Measurements from ENCODE around the gene HOXA3. TPM values are rescaled to one million over a fixed set of nuclear protein-coding genes. Genes with fewer than 3 reads are reported as not detected.

Gene HOXA3
- total and polyA plus RNA-seq, 4 donors: 1.9 to 10.7 (median 6.3) TPM

GRCh38 chr7:27103489-27104226 is 48.7 kb downstream of the HOXA3 start:
- Histone ChIP-seq H3K27me3 (ENCODE audit: control insufficient read depth in 3 of 3, insufficient read depth in 3 of 3, low read length in 2 of 3) (peaks cover 0 to 52% (median 7%) of the 10 kb centered on the region in 3 donors), H3K36me3 (ENCODE audit: control insufficient read depth in 4 of 4, insufficient read depth in 4 of 4, low read length in 4 of 4) (peaks cover 0 to 15% (median 6%) of the 10 kb centered on the region in 4 donors), H3K9me3 (ENCODE audit: control insufficient read depth in 4 of 4, insufficient read depth in 3 of 4, low read length in 3 of 4) (peaks cover 0 to 2% (median 0%) of the 10 kb centered on the region in 4 donors), H3K4me1 (ENCODE audit: control insufficient read depth in 5 of 5, insufficient read depth in 5 of 5, low read length in 5 of 5) (peaks cover 0 to 65% (median under 1%) of the 10 kb centered on the region in 5 donors), H3K9ac (ENCODE audit: insufficient read depth in 1 of 2, low read length in 2 of 2) (peak overlapping the region; percentile 33 to 98), H3K4me3 (no peak overlapping the region), H3K27ac (ENCODE audit: low read depth in 1 of 2, low read length in 1 of 2) (peak overlapping the region in 1 of 2 donors; percentile 86)
- peak; percentile 67 to 81 (median 74) for DNase-seq
- TF ChIP-seq, protein P1, sequence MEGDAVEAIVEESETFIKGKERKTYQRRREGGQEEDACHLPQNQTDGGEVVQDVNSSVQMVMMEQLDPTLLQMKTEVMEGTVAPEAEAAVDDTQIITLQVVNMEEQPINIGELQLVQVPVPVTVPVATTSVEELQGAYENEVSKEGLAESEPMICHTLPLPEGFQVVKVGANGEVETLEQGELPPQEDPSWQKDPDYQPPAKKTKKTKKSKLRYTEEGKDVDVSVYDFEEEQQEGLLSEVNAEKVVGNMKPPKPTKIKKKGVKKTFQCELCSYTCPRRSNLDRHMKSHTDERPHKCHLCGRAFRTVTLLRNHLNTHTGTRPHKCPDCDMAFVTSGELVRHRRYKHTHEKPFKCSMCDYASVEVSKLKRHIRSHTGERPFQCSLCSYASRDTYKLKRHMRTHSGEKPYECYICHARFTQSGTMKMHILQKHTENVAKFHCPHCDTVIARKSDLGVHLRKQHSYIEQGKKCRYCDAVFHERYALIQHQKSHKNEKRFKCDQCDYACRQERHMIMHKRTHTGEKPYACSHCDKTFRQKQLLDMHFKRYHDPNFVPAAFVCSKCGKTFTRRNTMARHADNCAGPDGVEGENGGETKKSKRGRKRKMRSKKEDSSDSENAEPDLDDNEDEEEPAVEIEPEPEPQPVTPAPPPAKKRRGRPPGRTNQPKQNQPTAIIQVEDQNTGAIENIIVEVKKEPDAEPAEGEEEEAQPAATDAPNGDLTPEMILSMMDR (IDR thresholded peaks at IDR 0.05; ENCODE audit: control extremely low read depth, extremely low read depth): no peak
- ATAC-seq (ENCODE audit: insufficient read depth, low FRiP score): no peak
- 19 to 27% methylated on average over 35 of the region's 35 CpGs for WGBS, 2 donors

GRCh38 chr7:27102581-27103442 is 49.6 kb downstream of the HOXA3 start, which contains the start of gene HOXA2:
TSS of gene HOXA2 (minus strand) at chr7:27102683. CDS start at chr7:27102500, 183 bp downstream.
- H3K27me3 ChIP-seq (ENCODE audit: control insufficient read depth in 3 of 3, insufficient read depth in 3 of 3, low read length in 2 of 3): peaks cover 0 to 50% (median 7%) of the 10 kb centered on the region in 3 donors
- 7 to 8% methylated on average over 29 of the region's 29 CpGs for WGBS, 2 donors
- H3K4me1 ChIP-seq (ENCODE audit: control insufficient read depth in 5 of 5, insufficient read depth in 5 of 5, low read length in 5 of 5): peaks cover 0 to 63% (median 3%) of the 10 kb centered on the region in 5 donors
- H3K36me3 ChIP-seq (ENCODE audit: control insufficient read depth in 4 of 4, insufficient read depth in 4 of 4, low read length in 4 of 4): peaks cover 0 to 15% (median 7%) of the 10 kb centered on the region in 4 donors
- TF ChIP-seq, protein P1 (IDR thresholded peaks at IDR 0.05; ENCODE audit: control extremely low read depth, extremely low read depth): no peak
- H3K4me3 ChIP-seq: peak within 1 kb of the TSS; percentile 44
- H3K9me3 ChIP-seq (ENCODE audit: control insufficient read depth in 4 of 4, insufficient read depth in 3 of 4, low read length in 3 of 4): peaks cover 0 to 2% (median 0%) of the 10 kb centered on the region in 4 donors
- peak within 1 kb of the TSS in 1 of 2 donors; percentile 92 for H3K27ac ChIP-seq (ENCODE audit: low read depth in 1 of 2, low read length in 1 of 2)
- peak within 1 kb of the TSS; percentile 33 to 98 for H3K9ac ChIP-seq (ENCODE audit: insufficient read depth in 1 of 2, low read length in 2 of 2)
- peak; percentile 89 to 96 (median 96) for DNase-seq
- peak; percentile 20 for ATAC-seq (ENCODE audit: insufficient read depth, low FRiP score)

DNA sequence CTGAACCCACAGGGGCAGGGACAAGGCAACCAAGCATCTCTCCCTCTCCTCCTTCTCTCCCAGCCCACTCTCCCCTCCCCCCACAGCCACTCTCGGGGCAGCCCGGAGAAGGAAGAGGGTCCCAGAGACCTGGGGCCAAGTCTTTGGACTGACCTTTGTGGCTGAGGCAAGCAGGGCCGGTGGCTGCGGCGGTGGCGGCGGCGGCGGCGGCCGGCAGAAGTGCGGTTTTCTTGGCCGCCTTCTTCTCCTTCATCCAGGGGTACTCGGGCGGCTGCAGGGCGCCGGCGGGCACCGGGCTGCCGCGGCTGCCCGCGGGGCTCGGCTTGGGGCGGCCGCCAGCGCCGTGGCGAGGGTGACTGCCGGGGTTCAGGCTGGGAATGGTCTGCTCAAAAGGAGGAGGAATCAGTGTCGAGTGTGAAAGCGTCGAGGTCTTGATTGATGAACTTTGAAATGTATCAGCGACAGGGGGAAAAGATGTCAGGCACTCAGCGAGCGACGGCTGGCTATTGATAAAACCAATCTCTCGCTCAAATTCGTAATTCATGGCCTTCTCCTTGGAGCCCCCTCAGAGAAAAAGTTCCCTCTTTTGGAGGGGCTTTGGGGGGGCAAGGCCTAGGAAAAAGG is 50.3 kb downstream of the HOXA3 start:
- ATAC-seq (ENCODE audit: insufficient read depth, low FRiP score) (no peak), DNase-seq (peak in 2 of 3 donors; percentile 74 to 88)
- TF ChIP-seq, protein P1 (IDR thresholded peaks at IDR 0.05; ENCODE audit: control extremely low read depth, extremely low read depth): no peak
- H3K9ac ChIP-seq (ENCODE audit: insufficient read depth in 1 of 2, low read length in 2 of 2): peak overlapping the region in 1 of 2 donors; percentile 98
- peaks cover 0 to 2% (median 0%) of the 10 kb centered on the region in 4 donors for H3K9me3 ChIP-seq (ENCODE audit: control insufficient read depth in 4 of 4, insufficient read depth in 3 of 4, low read length in 3 of 4)
- H3K4me3 ChIP-seq: peak overlapping the region; percentile 44
- peak overlapping the region in 1 of 2 donors; percentile 92 for H3K27ac ChIP-seq (ENCODE audit: low read depth in 1 of 2, low read length in 1 of 2)
- H3K4me1 ChIP-seq (ENCODE audit: control insufficient read depth in 5 of 5, insufficient read depth in 5 of 5, low read length in 5 of 5): peaks cover 0 to 65% (median 3%) of the 10 kb centered on the region in 5 donors
- H3K27me3 ChIP-seq (ENCODE audit: control insufficient read depth in 3 of 3, insufficient read depth in 3 of 3, low read length in 2 of 3): peaks cover 0 to 48% (median 4%) of the 10 kb centered on the region in 3 donors
- peaks cover 0 to 15% (median 7%) of the 10 kb centered on the region in 4 donors for H3K36me3 ChIP-seq (ENCODE audit: control insufficient read depth in 4 of 4, insufficient read depth in 4 of 4, low read length in 4 of 4)
- 3 to 4% methylated on average over 34 to 39 of the region's 39 CpGs for WGBS, 2 donors

Measured in lung (tissue), 12 donors.